GM18505 (cell line): Measurements from ENCODE around the gene ITPK1.

Experiments
- ATAC-seq: cut with Tn5 transposase; IDR thresholded peaks from one replicate; pipeline ENCODE4 v1.9.1; 2021; ENCODE audit not compliant: unreplicated experiment
- POLR2A ChIP-seq: IDR thresholded peaks from 4 replicates; pipeline ENCODE4 v1.6.1; 2011; ENCODE audit warnings: borderline replicate concordance; ENCODE audit not compliant: insufficient read depth, insufficient read length; ENCODE audit errors: extremely low read depth

ITPK1 gene

GRCh38 chr14:93104961-93105360 lies 10.8 kb downstream of the ITPK1 start:
- TF ChIP-seq POLR2A: no peak
- ATAC-seq: no peak

- no peak for TF ChIP-seq POLR2A
These were observed 12.2 kb downstream of the ITPK1 start for GRCh38 chr14:93103392-93104080.

DNA sequence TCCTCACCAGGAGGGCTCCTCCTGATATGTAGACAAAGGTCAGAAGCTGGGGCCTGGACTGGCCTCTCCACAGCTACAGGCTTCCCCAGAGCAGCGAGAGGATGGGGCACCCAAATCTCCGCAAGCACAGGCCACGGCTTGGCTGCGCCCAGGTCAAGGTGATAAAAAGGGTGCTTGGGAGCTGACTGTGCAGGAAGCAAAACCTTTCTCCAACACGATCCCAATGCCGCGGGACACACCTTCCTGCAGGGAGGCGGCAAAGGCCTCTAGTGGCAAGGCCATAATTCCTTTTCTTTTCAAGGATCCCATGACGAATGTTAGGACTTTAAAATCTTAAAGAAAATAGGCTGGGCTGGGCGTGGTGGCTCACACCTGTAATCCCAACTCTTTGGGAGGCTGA lies 13.6 kb downstream of the ITPK1 start:
- no peak for ATAC-seq
- no peak for TF ChIP-seq POLR2A

More at GRCh38 chr14:93103392-93104080, 12.2 kb downstream of the ITPK1 start:
- peak; percentile 88 for ATAC-seq

GRCh38 chr14:93101181-93101580 lies 14.5 kb downstream of the ITPK1 start:
- TF ChIP-seq POLR2A: no peak
- ATAC-seq: no peak

GRCh38 chr14:93100570-93100969 lies 15.2 kb downstream of the ITPK1 start:
- no peak for TF ChIP-seq POLR2A
- ATAC-seq: no peak

- no peak for TF ChIP-seq POLR2A
- no peak for ATAC-seq
These were observed 15.6 kb downstream of the ITPK1 start for GRCh38 chr14:93100100-93100499.

GRCh38 chr14:93099643-93100042 lies 16.1 kb downstream of the ITPK1 start:
- ATAC-seq: no peak
- TF ChIP-seq POLR2A: no peak

GRCh38 chr14:93099196-93099595 lies 16.5 kb downstream of the ITPK1 start:
- TF ChIP-seq POLR2A: no peak
- ATAC-seq: no peak

DNA sequence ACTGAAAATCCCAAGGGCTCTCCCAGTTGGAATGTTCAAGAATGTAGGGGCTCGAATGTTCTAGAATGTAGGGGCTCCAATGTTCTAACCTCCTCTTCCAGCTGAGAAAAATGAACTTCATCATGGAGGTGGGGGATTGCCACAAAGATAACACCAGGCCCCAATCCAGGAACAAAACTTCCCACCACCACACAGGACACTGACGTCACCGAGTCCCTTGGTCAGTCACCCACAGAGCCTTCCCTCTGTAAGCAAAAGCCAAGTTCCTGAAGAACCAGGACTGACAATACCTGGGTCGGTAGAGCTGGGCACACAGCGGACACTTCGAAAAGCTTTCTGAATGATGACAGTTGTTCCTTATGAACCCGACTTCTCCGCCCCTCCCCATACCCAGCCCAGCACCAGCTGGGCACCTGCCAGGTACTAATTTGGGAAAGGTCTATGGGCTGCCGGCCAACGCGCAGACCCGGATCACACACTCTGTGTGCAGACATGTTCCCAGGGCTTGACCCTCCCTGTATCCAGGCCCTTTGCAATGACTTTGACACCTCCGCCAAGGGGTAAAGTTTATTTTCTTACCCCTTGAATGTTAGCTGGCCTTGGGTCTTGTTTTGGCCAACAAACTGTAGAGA lies 18.9 kb downstream of the ITPK1 start:
- no peak for TF ChIP-seq POLR2A
- ATAC-seq: no peak

DNA sequence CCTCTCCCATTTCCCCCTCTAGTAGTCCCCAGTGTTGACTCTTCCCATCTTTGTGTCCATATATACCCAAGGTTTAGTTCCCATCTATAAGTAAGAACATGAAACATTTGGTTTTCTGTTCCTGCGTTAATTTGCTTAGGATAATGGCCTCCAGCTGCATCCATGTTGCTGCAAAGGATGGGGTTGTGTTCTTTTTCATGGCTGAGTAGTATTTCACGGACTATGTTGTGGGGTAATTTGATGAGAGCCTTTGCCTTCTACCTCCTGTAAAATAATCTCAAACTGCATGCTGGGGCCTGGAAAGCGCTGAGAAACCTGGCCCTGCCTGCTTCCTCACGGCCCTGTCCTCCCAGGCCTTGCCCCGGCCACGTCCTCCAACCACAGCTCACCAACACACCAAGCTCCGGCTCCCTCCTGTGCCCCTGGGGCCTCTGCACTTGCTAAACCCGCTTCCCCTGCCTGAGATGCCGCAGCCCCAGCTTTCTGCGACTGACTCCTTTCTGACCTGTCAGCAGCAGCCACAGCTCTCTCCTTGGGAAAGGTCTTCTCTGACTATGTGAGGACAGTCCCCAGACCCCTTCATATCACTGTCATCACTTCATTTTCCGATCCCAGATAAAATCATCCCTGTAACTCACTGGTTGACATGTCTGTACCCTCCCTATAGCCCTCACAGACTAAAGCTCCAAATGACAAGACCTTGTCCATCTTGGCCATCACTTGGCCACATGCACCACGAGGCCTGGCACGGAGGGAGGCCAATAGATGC lies 19.8 kb downstream of the ITPK1 start:
- ATAC-seq: no peak
- TF ChIP-seq POLR2A: no peak

- no peak for TF ChIP-seq POLR2A
- ATAC-seq: no peak
These were observed 21.4 kb downstream of the ITPK1 start for GRCh38 chr14:93094121-93094918.

- no peak for TF ChIP-seq POLR2A
- no peak for ATAC-seq
These were observed 22.8 kb downstream of the ITPK1 start for GRCh38 chr14:93092606-93093556.

- no peak for ATAC-seq
- TF ChIP-seq POLR2A: no peak
These were observed 24.1 kb downstream of the ITPK1 start for GRCh38 chr14:93091666-93092065.
